Activated CD4-positive, alpha-beta T cell treated with anti-CD3 and anti-CD28 coated beads for 36 hours (primary cell): ENCODE data around the gene GALNT11. TPM values are rescaled to one million over a fixed set of nuclear protein-coding genes. Genes with fewer than 3 reads are reported as not detected.
"Not testable (repeated sequence)": the region's sequence is repeated elsewhere in the genome, so short reads cannot be mapped to it uniquely, and the experiment has no call there.

ENCODE experiments used
- ATAC-seq: fragments of 200-7000 bp; cut with Tn5 transposase; one replicate; pipeline ENCODE4 v1.10.0; 2021; ENCODE audit warnings: mild to moderate bottlenecking, moderate library complexity
- CTCF ChIA-PET: fragments of 350-600 bp; sonication (Branson Sonifier 250); formaldehyde crosslinking; loops from one replicate; lab custom pipeline; 2021; ENCODE audit warnings: antibody characterized with exemption; lab: Charles Lee
- POLR2A ChIA-PET: fragments of 350-600 bp; sonication (Branson Sonifier 250); formaldehyde crosslinking; loops from one replicate; lab custom pipeline; 2021; ENCODE audit warnings: antibody characterized with exemption, inconsistent platforms; lab: Charles Lee
- DNase-seq: peaks from one replicate; pipeline ENCODE4 v3.0.0-alpha.2; 2020
- H3K27ac Mint-ChIP-seq: one replicate; pipeline ENCODE4 v1.8.0; 2021; ENCODE audit warnings: mixed read lengths
- H3K27me3 Mint-ChIP-seq: one replicate; pipeline ENCODE4 v1.8.0; 2021; ENCODE audit warnings: mixed read lengths
- H3K36me3 Mint-ChIP-seq: one replicate; pipeline ENCODE4 v1.8.0; 2021; ENCODE audit warnings: low read depth, mixed read lengths
- H3K4me1 Mint-ChIP-seq: one replicate; pipeline ENCODE4 v1.8.0; 2021; ENCODE audit warnings: mixed read lengths
- H3K4me3 Mint-ChIP-seq: one replicate; pipeline ENCODE4 v1.8.0; 2021; ENCODE audit warnings: mild to moderate bottlenecking, moderate library complexity, mixed read lengths
- H3K9me3 Mint-ChIP-seq: one replicate; pipeline ENCODE4 v1.8.0; 2021; ENCODE audit warnings: low read depth, mixed read lengths
- intact Hi-C, 2 experiments: fragments of 100-400 bp; cut with DNase I in 1 of 2; cut with micrococcal nuclease in 1 of 2; formaldehyde crosslinking; loops; one replicate each; pipeline versions ENCODE4 v1.14.2 to v1.15.1; 2022 to 2024; cut with DNase I, micrococcal nuclease
- total RNA-seq, 2 experiments: library from RNA; stranded (reverse); gene quantifications; one replicate each; pipeline ENCODE4 v1.2.3, GENCODE V29; 2021

Gene GALNT11
- total RNA-seq, 2 experiments from 2014 or later, result 22.0 to 24.8 TPM

GRCh38 chr7:152054367-152055230 is 29.1 kb downstream of the GALNT11 start:
- POLR2A ChIA-PET, result no interaction called here
- Mint-ChIP-seq H3K27ac (no peak overlapping the region), H3K27me3 (no peaks in the 10 kb centered on the region), H3K36me3 (peaks cover 13% of the 10 kb centered on the region), H3K4me1 (no peaks in the 10 kb centered on the region), H3K9me3 (no peaks in the 10 kb centered on the region), H3K4me3 (no peak overlapping the region)
- CTCF ChIA-PET, result no interaction called here
- no peak for DNase-seq
- intact Hi-C loops, result no loop called here
- ATAC-seq, result no peak

GRCh38 chr7:152056621-152057274 is 31.3 kb downstream of the GALNT11 start:
- Mint-ChIP-seq H3K27ac (no peak overlapping the region), H3K27me3 (no peaks in the 10 kb centered on the region), H3K4me1 (no peaks in the 10 kb centered on the region), H3K36me3 (peaks cover 17% of the 10 kb centered on the region), H3K4me3 (no peak overlapping the region), H3K9me3 (no peaks in the 10 kb centered on the region)
- DNase-seq (no peak), ATAC-seq (no peak)
- intact Hi-C loops, result no loop called here
- ChIA-PET CTCF (no interaction called here), POLR2A (no interaction called here)

GRCh38 chr7:152059311-152059710 is 33.8 kb downstream of the GALNT11 start:
- CTCF ChIA-PET, result interaction anchor here (0.8 kb wide), 1 partner anchor 20 kb away, joined by 3 read pairs; no protein-coding TSS in a partner anchor
- POLR2A ChIA-PET, result interaction anchor here (0.6 kb wide), 1 partner anchor 32 kb away, joined by 3 read pairs; no protein-coding TSS in a partner anchor
- Mint-ChIP-seq H3K27ac (no peak overlapping the region), H3K4me1 (peaks cover 5% of the 10 kb centered on the region), H3K27me3 (no peaks in the 10 kb centered on the region), H3K4me3 (no peak overlapping the region), H3K9me3 (no peaks in the 10 kb centered on the region), H3K36me3 (peaks cover 26% of the 10 kb centered on the region)
- DNase-seq (no peak), ATAC-seq (no peak)
- intact Hi-C loops, result no loop called here

- H3K4me1 Mint-ChIP-seq, result peaks cover 11% of the 10 kb centered on the region
- CTCF ChIA-PET, DNase-seq, POLR2A ChIA-PET, H3K27me3 Mint-ChIP-seq, H3K9me3 Mint-ChIP-seq, H3K27ac Mint-ChIP-seq, intact Hi-C loops, H3K4me3 Mint-ChIP-seq, ATAC-seq: not testable (repeated sequence)
- H3K36me3 Mint-ChIP-seq, result peaks cover 34% of the 10 kb centered on the region
Observed at GRCh38 chr7:152061086-152061485, 35.6 kb downstream of the GALNT11 start.

GRCh38 chr7:152063192-152063591 is 37.7 kb downstream of the GALNT11 start:
- intact Hi-C loops, CTCF ChIA-PET, H3K9me3 Mint-ChIP-seq, DNase-seq, POLR2A ChIA-PET, H3K27me3 Mint-ChIP-seq, H3K27ac Mint-ChIP-seq, H3K4me3 Mint-ChIP-seq, ATAC-seq: not testable (repeated sequence)
- Mint-ChIP-seq H3K36me3 (peaks cover 38% of the 10 kb centered on the region), H3K4me1 (peaks cover 15% of the 10 kb centered on the region)

GRCh38 chr7:152063821-152064220 is 38.3 kb downstream of the GALNT11 start:
- H3K4me3 Mint-ChIP-seq, CTCF ChIA-PET, DNase-seq, POLR2A ChIA-PET, ATAC-seq, H3K27me3 Mint-ChIP-seq, H3K27ac Mint-ChIP-seq, H3K9me3 Mint-ChIP-seq, intact Hi-C loops: not testable (repeated sequence)
- peaks cover 37% of the 10 kb centered on the region for H3K36me3 Mint-ChIP-seq
- H3K4me1 Mint-ChIP-seq, result peaks cover 18% of the 10 kb centered on the region

GRCh38 chr7:152065800-152066344 is 40.4 kb downstream of the GALNT11 start:
- Mint-ChIP-seq H3K9me3 (peaks cover 13% of the 10 kb centered on the region), H3K4me1 (peaks cover 18% of the 10 kb centered on the region), H3K36me3 (peaks cover 35% of the 10 kb centered on the region)
- intact Hi-C loops, ATAC-seq, H3K27me3 Mint-ChIP-seq, POLR2A ChIA-PET, CTCF ChIA-PET, DNase-seq, H3K4me3 Mint-ChIP-seq, H3K27ac Mint-ChIP-seq: not testable (repeated sequence)

- intact Hi-C loops, result no loop called here
- no peak overlapping the region for H3K4me3 Mint-ChIP-seq
- H3K27ac Mint-ChIP-seq, result no peak overlapping the region
- CTCF ChIA-PET, result interaction anchor here (0.7 kb wide), 2 partner anchors 61 to 102 kb away, joined by 3 read pairs; no protein-coding TSS in a partner anchor
- H3K27me3 Mint-ChIP-seq, result no peaks in the 10 kb centered on the region
- peaks cover 12% of the 10 kb centered on the region for H3K36me3 Mint-ChIP-seq
- DNase-seq (no peak), ATAC-seq (no peak)
- peaks cover 15% of the 10 kb centered on the region for H3K4me1 Mint-ChIP-seq
- H3K9me3 Mint-ChIP-seq, result peaks cover 11% of the 10 kb centered on the region
- POLR2A ChIA-PET, result interaction anchor here (0.6 kb wide), 1 partner anchor 295 kb away, joined by 3 read pairs; no protein-coding TSS in a partner anchor
Observed at GRCh38 chr7:152072421-152072820, 46.9 kb downstream of the GALNT11 start.

- ChIA-PET CTCF (no interaction called here), POLR2A (no interaction called here)
- Mint-ChIP-seq H3K27ac (no peak overlapping the region), H3K4me1 (peaks cover 20% of the 10 kb centered on the region), H3K9me3 (peaks cover 11% of the 10 kb centered on the region), H3K36me3 (peaks cover 10% of the 10 kb centered on the region), H3K4me3 (no peak overlapping the region), H3K27me3 (no peaks in the 10 kb centered on the region)
- ATAC-seq (no peak), DNase-seq (no peak)
- intact Hi-C loops, result no loop called here
Observed at GRCh38 chr7:152073352-152073751, 47.9 kb downstream of the GALNT11 start.

- no peaks in the 10 kb centered on the region for H3K27me3 Mint-ChIP-seq
- no peak overlapping the region for H3K27ac Mint-ChIP-seq
- H3K4me1 Mint-ChIP-seq, result peaks cover 31% of the 10 kb centered on the region
- ChIA-PET CTCF (interaction anchor here (0.6 to 1.4 kb wide), 4 partner anchors 8 to 256 kb away, joined by 3 to 4 read pairs (median 4); no protein-coding TSS in a partner anchor), POLR2A (no interaction called here)
- no peak for ATAC-seq
- H3K4me3 Mint-ChIP-seq, result no peak overlapping the region
- H3K36me3 Mint-ChIP-seq, result peaks cover 10% of the 10 kb centered on the region
- H3K9me3 Mint-ChIP-seq, result peaks cover 9% of the 10 kb centered on the region
- intact Hi-C loops, result no loop called here
- no peak for DNase-seq
Observed at GRCh38 chr7:152074673-152075072, 49.2 kb downstream of the GALNT11 start.

GRCh38 chr7:152075379-152075778 is 49.9 kb downstream of the GALNT11 start:
- intact Hi-C loops, H3K4me3 Mint-ChIP-seq, H3K9me3 Mint-ChIP-seq, DNase-seq, POLR2A ChIA-PET, ATAC-seq, H3K27me3 Mint-ChIP-seq, H3K36me3 Mint-ChIP-seq, H3K27ac Mint-ChIP-seq: not testable (repeated sequence)
- peaks cover 35% of the 10 kb centered on the region for H3K4me1 Mint-ChIP-seq
- CTCF ChIA-PET, result interaction anchor here (0.6 to 1.4 kb wide), 10 partner anchors 8 to 590 kb away, joined by 3 to 4 read pairs (median 4); no protein-coding TSS in a partner anchor
